CD4-positive, alpha-beta T cell treated with Interferon alpha-2 for 1 hour (primary cell): ENCODE measurements around the gene GNB1.
A peak's percentile ranks its signal among the peaks of the same experiment; 100 is the strongest.
"Not testable (repeated sequence)": the region's sequence is repeated elsewhere in the genome, so short reads cannot be mapped to it uniquely, and the experiment has no call there.

Experiments
- DNase-seq, 2 donors: peaks; one replicate each; pipeline ENCODE4 v3.0.0-alpha.2; 2020 to 2022

Gene GNB1

GRCh38 chr1:1856161-1856560, 34.7 kb downstream of the GNB1 start:
- DNase-seq = not testable (repeated sequence)

GRCh38 chr1:1853593-1854257, 37.2 kb downstream of the GNB1 start:
- no peak for DNase-seq

- no peak for DNase-seq
Measured at GRCh38 chr1:1852619-1853414, 38.1 kb downstream of the GNB1 start.

GRCh38 chr1:1847890-1848289, 43.0 kb downstream of the GNB1 start:
- DNase-seq = no peak

- no peak for DNase-seq
Measured at GRCh38 chr1:1847061-1847850, 43.6 kb downstream of the GNB1 start.

GRCh38 chr1:1846386-1846918, 44.4 kb downstream of the GNB1 start:
- no peak for DNase-seq

GRCh38 chr1:1842360-1843146, 48.3 kb downstream of the GNB1 start:
- no peak for DNase-seq

GRCh38 chr1:1841575-1841995, 49.3 kb downstream of the GNB1 start:
- DNase-seq = no peak

GRCh38 chr1:1839311-1839965, 51.4 kb downstream of the GNB1 start:
- DNase-seq = no peak

- DNase-seq = no peak
Measured at GRCh38 chr1:1836119-1836518, 54.8 kb downstream of the GNB1 start.

- no peak for DNase-seq
Measured at GRCh38 chr1:1835546-1835945, 55.3 kb downstream of the GNB1 start.

- DNase-seq = peak in 1 of 2 donors; percentile 18
Measured at GRCh38 chr1:1833916-1834325, 57.0 kb downstream of the GNB1 start.

GRCh38 chr1:1833456-1833855, 57.4 kb downstream of the GNB1 start:
- no peak for DNase-seq

GRCh38 chr1:1832820-1833219, 58.1 kb downstream of the GNB1 start:
- no peak for DNase-seq

GRCh38 chr1:1832166-1832565, 58.7 kb downstream of the GNB1 start:
- DNase-seq = no peak

GRCh38 chr1:1827089-1827848, 63.6 kb downstream of the GNB1 start:
- no peak for DNase-seq

GRCh38 chr1:1826356-1827088, 64.4 kb downstream of the GNB1 start:
- no peak for DNase-seq

- no peak for DNase-seq
Measured at GRCh38 chr1:1825217-1825616, 65.7 kb downstream of the GNB1 start.

GRCh38 chr1:1819762-1820161, 71.1 kb downstream of the GNB1 start:
- no peak for DNase-seq

GRCh38 chr1:1817221-1817620, 73.7 kb downstream of the GNB1 start:
- DNase-seq = no peak
